Left renal cortex interstitium (tissue), 4 donors: ENCODE data around the gene RAD21L1. TPM values are rescaled to one million over a fixed set of nuclear protein-coding genes. Genes with fewer than 3 reads are reported as not detected.

Experiments used
- DNase-seq, 4 donors: peaks; one replicate each; pipeline ENCODE4 v3.0.0-alpha.2; 2013; ENCODE audit warnings: low read depth in 4 of 4, low spot score in 2 of 4, missing footprints in 1 of 4
- polyA plus RNA-seq, 4 donors: library from polyadenylated mRNA; unstranded; fragments of 120-200 nt; gene quantifications; one replicate each; pipeline ENCODE4 v1.2.1, GENCODE V29; 2013; ENCODE audit not compliant: insufficient read length in 4 of 4

RAD21L1 gene
- not detected for polyA plus RNA-seq

DNA sequence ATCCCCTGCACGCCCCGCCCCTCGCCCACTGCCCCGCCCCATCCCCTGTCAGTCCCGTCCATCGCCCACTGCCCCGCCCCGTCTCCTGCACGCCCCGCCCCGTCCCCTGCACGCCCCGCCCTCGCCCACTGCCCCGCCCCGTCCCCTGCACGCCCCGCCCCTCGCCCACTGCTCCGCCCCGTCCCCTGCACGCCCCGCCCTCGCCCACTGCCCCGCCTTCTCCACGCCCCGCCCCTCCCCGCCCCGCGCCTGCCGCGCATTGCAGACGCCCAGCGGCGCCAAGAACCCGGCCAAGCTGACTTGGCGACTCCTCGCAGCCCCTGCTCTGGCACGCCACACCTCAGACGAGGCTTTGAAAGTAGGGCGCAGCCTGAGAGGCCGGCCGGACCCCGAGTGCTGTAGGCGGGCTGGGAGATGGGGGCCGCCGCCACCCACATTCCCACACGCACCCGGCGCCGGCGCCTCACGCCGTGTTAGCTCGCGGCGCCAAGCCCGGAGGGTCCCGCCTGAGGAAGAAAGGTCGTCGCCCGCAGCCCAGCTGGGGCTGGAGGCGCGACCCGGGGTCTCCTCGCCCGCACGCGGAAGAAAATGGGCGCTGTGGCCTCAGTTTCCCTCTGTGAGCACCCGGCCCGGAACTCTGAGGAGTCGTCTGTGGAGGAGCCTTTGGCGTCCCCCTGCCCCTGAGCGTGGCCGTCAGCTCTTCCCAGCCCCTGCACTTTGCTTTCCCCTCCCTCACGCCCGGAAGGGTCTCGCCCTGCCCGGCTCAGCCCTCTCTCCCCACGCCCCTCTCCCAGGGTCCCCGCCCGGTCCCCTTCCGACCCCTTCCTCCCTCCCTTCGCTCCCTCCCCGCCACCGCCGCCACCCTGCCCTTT is at the start of gene RAD21L1:
Gene RAD21L1 (plus strand): TSS at position 262 of the 872 bp plus-strand sequence. CDS start 2,410 bp downstream, outside the sequence.
- DNase-seq, result peak in 1 of 4 donors; percentile 19

DNA sequence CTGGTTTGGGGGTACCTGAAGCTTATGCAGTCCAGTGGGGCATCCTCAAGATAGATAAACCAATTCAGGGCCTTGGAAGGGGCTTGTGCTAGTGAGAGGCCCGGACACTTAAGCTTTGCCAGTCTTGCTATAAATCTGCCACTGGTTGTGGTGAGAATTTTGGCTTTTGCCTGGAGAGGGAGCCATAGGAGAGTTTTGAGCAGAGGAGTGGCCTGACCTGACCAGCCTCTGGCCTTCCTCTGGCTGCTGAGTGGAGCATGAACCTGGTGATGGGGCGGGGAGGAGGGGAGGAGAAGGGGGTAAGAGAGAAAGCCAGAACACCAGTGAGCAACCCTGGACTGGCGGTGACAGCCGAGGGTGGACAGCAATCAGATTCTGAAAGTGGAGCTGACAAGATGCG is 48.2 kb upstream of the RAD21L1 start:
- no peak for DNase-seq

DNA sequence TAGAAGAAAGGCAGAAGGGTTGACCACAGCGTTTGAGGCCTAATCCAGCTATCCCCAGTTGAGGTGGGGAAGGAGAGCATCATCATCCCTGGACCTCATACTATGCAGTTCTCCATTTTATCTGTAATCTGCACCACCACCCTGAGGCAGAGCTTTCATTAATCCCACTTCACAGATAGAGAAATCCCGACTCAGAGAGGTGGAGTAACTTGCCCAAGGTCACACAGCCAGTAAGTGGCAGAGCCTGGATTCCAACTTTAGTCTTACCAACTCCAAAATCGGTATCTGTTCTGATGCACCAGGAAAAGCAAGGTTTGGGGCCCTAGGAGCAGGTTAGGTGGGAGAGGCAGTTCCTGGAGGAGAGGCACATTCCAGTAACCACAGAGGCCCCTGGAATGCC is 47.7 kb upstream of the RAD21L1 start:
- no peak for DNase-seq

DNA sequence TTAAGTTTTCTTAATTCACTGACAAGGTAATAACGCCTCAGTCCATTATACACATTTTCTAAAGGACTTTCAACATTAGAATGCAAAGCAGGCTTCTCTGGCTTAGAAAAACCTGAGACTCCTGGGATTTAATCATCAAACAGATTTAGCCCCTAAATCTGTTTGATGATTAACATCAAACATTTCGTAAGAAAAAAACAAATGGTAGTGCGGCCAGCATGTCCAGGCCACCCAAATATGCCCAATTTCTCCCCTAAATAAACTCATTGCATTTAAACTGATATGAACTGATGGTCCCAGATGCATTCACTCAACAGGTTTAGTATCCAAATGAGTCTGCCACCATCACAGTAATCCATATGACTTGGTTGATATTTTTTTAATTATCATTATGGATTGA is 47.2 kb upstream of the RAD21L1 start:
- no peak for DNase-seq

DNA sequence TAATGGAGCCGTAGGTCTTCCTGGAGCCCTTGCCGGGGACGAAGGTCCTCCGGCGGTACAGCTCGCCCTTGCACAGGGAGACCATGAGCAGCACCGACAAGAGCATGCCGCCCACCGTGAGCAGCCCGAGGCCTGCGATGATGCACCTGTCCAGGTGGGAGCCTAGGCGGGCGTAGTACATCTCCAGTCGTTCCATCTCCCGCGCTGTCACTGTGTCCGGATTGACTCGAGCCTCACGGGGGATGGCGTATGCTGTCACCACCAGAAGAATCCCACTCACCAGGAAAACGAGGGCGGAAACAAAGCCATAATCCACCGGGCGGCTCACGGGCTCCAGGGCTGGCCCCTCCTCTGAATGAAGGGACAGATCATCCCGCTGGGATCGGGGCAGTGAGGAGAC is 44.9 kb upstream of the RAD21L1 start:
- DNase-seq, result no peak

DNA sequence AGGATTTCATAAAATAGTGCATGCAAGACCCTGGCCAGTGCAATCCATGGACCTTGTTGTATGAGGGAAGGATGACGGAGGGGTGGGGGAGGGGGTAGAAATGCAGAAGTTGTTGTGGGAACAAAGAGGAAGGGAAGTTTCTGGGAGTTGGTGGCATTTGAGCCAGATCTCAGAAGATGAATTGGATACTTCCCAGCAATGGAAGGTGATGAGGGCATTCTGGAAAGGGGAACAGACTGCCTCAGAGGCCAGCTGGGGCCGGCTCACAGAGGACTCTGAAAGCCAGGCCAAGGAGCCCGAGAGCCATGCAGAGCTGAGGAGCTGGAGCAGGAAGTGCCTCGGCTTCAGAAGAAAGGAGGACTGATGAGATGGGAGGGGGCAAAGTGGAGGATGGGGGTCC is 43.7 kb upstream of the RAD21L1 start:
- no peak for DNase-seq

DNA sequence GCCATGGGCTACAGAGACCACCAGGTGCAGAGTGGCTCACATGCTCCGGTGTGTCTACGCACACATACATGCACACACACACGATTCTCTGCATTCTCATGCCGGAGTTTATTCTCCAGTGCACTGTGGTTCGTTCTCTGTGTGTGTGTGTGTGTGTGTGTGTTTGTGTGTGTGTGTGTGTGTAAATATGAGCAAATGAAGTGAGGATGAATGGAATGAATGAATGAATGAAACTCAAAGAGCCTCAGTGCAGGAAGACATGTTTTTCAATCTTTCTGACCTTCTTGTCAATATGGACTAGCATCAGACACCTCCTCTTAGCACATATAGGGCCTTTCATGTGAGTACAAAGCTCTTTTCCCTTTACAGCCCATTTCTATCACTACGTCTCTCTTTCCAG is 42.7 kb upstream of the RAD21L1 start:
- no peak for DNase-seq

DNA sequence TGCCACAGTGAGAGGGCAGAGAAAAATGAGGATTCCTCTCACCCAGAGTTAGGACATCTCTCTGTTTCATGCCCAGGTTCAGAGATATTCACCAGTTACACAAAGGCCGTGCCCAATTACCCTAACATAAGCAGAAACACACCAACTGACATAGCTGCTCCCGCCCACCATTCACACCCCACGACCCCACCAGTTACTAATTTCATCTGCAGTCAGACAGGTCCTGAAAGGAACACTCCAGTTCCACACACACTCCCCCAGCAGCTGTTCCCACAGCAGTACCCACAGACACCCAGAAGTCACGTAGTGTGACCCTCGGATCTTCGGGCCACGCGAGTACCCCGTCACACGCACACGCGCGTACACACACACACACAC is 41.6 kb upstream of the RAD21L1 start:
- DNase-seq, result no peak

DNA sequence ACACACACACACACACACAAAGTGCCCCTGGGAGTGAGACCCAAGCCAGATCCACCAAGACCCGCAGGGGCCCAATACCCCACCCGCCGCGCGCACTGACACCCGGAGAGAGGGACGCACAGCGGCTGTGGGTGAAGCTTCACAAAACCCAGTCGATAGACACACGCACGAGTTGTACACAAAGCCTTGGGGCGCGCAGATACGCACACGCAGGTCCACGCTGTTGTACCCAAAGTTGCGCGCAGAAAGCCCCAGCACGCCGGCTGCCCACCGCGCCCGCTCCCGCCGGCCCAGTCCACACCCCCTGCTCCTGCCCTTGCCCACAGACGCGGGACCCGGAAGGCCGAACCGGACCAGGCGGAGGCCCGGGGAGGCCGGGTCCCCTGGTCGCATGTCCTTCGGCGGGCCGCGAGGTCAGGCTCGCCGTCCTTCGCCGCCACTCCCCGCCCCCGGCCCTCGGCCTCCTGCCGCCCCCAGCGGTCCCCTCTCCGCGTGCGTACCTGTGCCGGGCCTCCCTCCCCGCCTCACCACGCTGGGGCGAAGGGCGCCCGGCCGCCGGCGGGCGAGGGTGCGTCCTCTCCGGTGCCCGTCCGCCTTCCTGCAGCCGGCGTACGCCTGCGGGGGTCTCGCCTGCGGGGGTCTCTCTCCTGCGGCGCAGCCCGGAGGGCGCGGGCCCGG is 41.1 kb upstream of the RAD21L1 start, which contains the start of gene TMEM74B:
Gene TMEM74B (minus strand): TSS at position 344 of the 678 bp plus-strand sequence. CDS start 1,180 bp downstream, outside the sequence.
- no peak for DNase-seq

DNA sequence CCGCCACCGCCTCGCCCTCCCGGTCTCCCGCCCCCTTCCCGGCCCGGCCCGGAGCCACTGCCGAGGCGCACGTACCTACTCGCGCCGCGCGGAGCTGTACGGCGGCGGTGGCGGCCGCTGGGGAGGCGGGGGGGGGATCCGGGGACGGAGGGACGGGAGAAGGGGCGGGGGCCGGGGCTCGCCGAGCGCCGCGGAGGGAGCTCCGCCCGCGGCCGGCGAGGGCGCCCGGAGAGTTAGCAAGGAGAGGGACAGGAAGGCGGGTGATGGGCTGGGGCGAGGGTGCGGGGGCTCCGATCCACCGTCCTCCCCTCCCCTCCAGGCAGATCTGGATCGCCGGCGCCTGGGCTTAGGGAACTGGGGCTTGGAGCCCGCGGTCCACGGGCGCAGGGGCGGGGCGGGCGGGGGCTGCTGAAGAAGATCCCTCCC is 40.5 kb upstream of the RAD21L1 start:
- no peak for DNase-seq

DNA sequence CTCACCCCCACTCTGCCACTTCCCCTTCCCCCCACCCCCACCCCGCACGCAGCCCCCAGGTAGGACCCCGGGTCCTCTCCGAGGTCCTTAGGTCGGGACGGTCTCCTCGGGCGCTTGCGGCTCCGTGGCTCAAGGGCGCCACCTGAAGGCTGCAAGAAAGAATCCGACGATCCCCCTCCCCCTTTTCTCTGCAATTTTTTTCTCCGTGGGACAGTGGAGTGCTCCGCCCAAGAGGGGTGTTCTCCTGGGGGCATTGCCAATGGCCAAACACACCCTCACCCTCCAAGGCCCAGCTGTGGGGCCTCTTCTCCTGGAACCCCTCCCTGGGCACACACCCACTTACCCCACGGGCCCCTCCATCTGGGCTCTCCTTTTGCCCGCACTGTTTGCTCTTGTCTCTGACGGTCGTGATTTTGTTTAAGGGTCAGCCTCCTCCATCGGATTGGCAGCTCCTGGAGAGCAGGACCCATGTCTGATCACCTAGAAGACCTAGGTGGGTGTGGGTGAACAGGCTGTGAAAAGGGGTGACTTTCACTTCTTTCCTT is 40.0 kb upstream of the RAD21L1 start:
- peak in 1 of 4 donors; percentile 20 for DNase-seq

DNA sequence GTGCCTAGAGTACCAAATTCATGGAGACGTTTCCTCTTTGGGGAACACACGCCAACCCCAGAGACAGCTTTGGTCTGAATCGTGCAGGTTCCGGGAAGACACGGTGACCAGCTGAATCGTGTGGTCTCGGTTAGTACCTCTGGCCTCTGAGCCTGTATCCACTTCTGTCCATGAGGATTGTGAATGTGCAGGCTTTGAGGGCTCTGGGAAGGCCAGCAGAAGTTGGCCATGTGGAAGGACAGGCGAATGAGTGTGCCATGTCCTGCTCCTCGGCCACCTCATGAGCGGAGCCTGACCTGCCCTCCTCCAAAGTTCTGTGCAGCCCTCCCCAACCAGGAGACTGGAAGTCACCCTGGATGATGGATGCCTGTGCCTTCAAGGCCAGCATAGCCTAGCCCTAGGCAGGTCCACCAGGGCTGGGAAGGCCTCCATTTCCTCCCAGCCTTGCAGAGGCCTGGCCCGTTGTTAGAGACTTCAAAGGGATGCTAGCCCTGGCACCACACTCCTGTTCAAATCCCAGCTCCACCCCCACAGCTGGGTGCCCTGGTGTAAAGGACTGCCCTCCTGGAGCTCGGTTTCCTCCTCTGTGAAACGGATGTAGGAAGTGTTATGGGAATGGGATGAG is 39.4 kb upstream of the RAD21L1 start:
- DNase-seq, result no peak

DNA sequence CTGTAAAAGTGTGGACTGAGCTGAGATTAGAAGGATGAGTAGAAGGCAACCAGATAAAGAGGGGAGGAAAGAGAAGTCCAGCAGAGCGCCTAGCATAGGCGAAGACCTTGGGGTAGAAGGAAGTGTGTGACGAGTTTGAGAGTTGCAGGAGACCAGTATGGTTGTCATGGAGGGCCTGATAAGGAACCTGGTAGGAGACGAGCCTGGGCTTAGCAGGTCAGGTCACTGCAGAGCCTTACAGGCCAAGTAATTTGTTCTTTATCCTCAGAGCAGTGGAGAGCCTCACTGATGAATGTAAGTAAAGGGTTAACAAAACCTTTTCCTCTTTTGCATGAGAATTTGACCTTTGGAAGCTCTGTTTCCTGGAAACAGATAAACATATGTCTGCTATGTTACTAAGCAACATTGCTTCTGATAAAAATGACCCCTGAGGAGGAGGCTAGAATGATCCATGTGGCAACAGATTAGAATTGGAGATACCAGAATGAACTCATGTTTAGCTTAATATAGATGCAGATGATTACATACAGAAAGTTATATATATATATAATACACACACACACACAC is 38.2 kb upstream of the RAD21L1 start:
- DNase-seq, result no peak

DNA sequence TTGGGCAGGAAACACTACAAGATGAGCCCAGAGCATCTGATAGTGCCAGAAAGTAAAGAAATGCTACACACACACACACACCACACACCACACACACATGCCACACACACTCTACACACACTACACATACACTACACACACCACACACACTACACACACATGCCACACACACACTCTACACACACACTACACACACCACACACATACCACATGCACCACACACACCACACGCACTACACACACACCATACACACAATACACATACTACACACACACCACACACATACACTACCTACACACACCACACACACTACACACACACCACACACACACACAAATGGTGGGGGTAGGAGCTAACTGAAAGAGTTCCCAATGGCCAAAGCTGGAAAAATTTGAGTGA is 37.5 kb upstream of the RAD21L1 start:
- DNase-seq, result no peak

DNA sequence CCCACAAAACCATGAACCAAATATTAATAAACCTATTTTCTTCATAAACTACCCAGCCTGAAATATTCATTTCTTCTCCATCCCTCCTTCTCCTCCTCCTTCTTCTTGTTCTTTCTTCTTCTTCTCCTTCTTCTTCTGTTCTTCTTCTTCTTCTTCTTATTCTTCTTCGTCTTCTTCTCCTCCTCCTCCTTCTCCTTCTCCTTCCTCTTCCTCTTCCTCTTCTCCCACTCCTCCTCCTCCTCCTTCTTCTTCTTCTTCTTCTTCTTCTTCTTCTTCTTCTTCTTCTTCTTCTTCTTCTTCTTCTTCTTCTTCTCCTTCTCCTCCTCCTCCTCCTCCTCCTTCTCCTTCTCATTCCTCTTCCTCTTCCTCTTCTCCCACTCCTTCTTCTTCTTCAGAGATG is 36.0 kb upstream of the RAD21L1 start:
- DNase-seq, result no peak

DNA sequence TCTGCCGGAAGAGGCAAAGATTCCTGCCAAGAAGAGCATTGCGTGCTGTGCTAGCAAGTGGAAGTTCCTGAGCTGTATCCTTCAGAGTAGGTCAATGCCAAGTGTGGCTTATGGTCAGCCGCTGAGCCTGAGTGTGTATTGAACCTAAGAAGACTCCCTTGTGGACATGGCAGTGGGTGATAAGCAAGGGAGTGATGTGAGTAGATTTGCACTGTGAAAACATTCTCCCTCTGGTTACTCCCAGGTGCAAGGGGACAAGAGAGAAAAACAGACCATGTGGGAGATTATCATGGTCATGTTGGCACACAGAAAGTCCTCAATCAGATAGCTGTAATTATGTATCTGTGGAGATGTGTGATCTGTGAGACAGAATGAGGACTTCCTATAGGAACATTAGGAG is 35.0 kb upstream of the RAD21L1 start:
- no peak for DNase-seq

DNA sequence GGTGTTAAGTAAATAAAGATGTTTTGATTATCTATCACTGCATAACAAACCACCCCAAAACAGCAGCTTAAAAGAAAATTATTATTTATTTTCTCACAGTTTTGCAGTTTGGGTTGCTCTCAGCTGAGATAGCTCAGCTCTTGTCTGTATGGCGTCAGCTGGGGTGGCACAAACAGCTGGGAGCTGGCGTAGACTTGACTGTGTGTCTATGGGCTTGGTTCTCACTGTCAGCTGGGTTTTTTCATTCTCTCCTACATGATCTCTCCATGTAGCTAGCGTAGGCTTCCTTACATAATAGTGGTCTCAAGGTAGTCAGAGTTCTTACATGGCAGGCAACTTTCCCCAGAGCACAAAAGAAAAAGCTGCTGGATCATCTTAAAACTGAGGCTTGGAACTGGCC is 34.5 kb upstream of the RAD21L1 start:
- DNase-seq, result no peak

DNA sequence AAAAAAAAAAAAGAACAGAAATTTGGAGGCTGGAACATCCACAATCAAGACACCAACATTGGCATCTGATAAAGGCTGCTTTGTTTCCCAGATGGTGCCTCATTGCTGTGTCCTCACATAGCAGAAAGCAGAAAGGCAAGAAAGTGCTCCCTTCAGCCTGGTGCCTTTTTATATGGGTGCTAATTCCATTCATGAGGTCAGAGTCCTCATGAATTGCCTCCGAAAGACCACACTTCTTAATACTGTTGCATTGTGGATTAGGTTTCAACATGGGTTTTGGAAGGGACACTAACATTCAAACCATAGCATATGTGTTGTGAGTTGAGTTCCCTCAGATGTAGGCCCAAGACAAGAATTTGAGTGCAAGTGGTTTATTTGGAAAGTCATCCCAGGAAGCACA is 30.6 kb upstream of the RAD21L1 start:
- DNase-seq, result no peak

DNA sequence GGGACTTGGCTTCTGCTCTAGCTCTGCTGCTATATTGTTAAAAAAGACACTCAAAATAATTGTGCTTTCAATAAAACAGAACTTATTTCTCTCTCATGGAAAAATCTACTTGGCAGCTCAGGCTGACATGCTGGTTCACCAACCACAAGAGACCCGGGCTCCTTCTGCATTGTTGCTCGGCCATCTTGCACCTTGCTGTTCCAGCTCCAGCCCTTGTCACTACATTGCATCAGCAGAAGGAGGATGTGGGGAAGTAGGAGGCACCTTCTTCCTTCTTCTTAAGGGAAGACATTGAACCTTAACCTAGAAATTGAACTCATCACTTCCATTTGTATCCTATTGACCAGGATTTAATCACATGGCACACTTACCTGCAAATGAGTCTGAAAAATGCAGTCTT is 29.2 kb upstream of the RAD21L1 start:
- no peak for DNase-seq

DNA sequence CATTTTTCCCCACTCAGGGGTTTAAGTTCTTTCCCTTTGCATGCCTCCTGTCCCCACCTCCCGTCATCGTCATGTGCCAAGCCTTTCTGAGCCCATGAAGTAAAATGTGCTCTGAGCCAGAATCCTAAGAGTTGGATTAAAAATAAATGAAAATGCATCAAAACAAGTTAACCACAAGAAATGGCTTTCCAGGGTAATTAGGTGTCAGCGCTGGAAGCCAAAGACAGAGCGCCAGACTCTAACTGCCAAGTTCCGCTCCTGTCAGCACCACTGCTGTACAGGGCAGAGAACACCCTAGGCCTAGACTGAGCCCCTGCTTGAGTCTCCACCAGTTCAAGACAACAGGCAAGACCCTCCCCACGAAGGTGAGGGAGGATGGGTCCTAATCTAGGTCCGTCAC is 28.0 kb upstream of the RAD21L1 start:
- DNase-seq, result no peak

DNA sequence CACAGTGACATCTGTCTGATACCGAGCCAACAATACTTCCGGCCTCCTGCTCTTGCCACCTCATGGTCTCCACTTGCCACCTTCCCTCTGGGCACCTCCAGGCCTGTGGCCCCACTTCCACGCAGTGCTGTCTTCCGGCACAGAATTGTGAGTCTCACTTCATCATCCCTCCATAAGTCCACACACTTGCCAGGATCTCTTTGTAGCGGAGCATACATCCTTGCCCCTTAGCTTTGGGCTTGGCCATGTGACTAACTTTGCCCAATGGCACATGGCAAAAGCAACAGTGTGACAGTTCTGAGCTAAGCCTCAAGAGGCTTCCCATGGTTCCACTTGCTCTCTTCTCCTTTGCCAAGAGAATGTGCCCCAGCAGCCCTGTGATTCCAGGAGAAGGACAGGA is 27.1 kb upstream of the RAD21L1 start:
- no peak for DNase-seq
